H1 (cell line): ENCODE data around the gene TCIRG1. TPM values are rescaled to one million over a fixed set of nuclear protein-coding genes. Genes with fewer than 3 reads are reported as not detected.

Experiments used
- CTCF ChIA-PET: fragments of 300-600 bp; sonication (Branson Sonifier 250); formaldehyde crosslinking; loops from one replicate; lab custom pipeline; 2021; ENCODE audit not compliant: partially characterized antibody; lab: Charles Lee
- POLR2A ChIA-PET: fragments of 300-600 bp; sonication (Branson Sonifier 250); formaldehyde crosslinking; loops from one replicate; lab custom pipeline; 2021; ENCODE audit warnings: inconsistent platforms; ENCODE audit not compliant: partially characterized antibody; lab: Charles Lee
- DNase-seq, 2 experiments: peaks; one replicate each; pipeline versions ENCODE4 v3.0.0 to v3.0.0-alpha.2; 2010 to 2022; ENCODE audit warnings: low spot score in 2 of 2, low read depth in 1 of 2, mixed read lengths in 1 of 2
- FAIRE-seq: peaks from 2 replicates; lab custom pipeline; 2011; peaks lifted over from hg19 to GRCh38; lab: Jason Lieb, UNC
- H2AFZ ChIP-seq: 2 replicates; pipeline ENCODE4 v1.8.1; 2012; ENCODE audit warnings: low read length, inconsistent platforms
- H2AK5ac ChIP-seq: 2 replicates; pipeline ENCODE4 v1.6.1; 2013; ENCODE audit warnings: low read depth, low read length
- H2BK120ac ChIP-seq: replicated peaks from 2 replicates; pipeline ENCODE3; 2013; ENCODE audit warnings: low read depth, low read length, inconsistent platforms
- H2BK12ac ChIP-seq: 2 replicates; pipeline ENCODE4 v1.6.1; 2013; ENCODE audit warnings: low read depth, low read length
- H2BK15ac ChIP-seq: 2 replicates; pipeline ENCODE4 v1.6.1; 2013; ENCODE audit warnings: low read length
- H2BK20ac ChIP-seq: 2 replicates; pipeline ENCODE4 v1.6.1; 2013; ENCODE audit warnings: low read length
- H2BK5ac ChIP-seq: 2 replicates; pipeline ENCODE4 v1.6.1; 2013; ENCODE audit warnings: low read depth, low read length
- H3K14ac ChIP-seq: 2 replicates; pipeline ENCODE4 v1.6.1; 2013; ENCODE audit warnings: inconsistent platforms; ENCODE audit not compliant: insufficient read length
- H3K18ac ChIP-seq: 2 replicates; pipeline ENCODE4 v1.6.1; 2013; ENCODE audit warnings: low read length; ENCODE audit errors: extremely low read depth
- H3K23ac ChIP-seq: 2 replicates; pipeline ENCODE4 v1.6.1; 2013; ENCODE audit warnings: inconsistent platforms; ENCODE audit not compliant: insufficient read length
- H3K23me2 ChIP-seq: 2 replicates; pipeline ENCODE4 v1.6.1; 2013; ENCODE audit warnings: low read depth, low read length
- H3K27ac ChIP-seq: 2 replicates; pipeline ENCODE4 v1.6.1; 2011; ENCODE audit warnings: low read depth, low read length, inconsistent platforms
- H3K27me3 ChIP-seq, 4 experiments: replicated peaks in 1 of 4; 1 replicate in 1 of 4; 2 replicates in 3 of 4; pipeline versions ENCODE4 v1.6.1 to v1.8.1; 2011 to 2013; ENCODE audit warnings: low read length in 3 of 4, mild to moderate bottlenecking in 3 of 4, inconsistent platforms in 2 of 4, mixed read lengths in 2 of 4, moderate library complexity in 1 of 4; ENCODE audit not compliant: control insufficient read depth in 3 of 4, insufficient read depth in 3 of 4; ENCODE audit errors: extremely low read depth in 1 of 4
- H3K36me3 ChIP-seq, 4 experiments: 2 replicates each; pipeline versions ENCODE4 v1.6.1 to v1.8.1; 2011 to 2013; ENCODE audit warnings: mild to moderate bottlenecking in 4 of 4, low read length in 3 of 4, moderate library complexity in 2 of 4, control low read depth in 1 of 4, inconsistent platforms in 1 of 4; ENCODE audit not compliant: insufficient read depth in 4 of 4, control insufficient read depth in 2 of 4
- H3K4ac ChIP-seq: replicated peaks from 2 replicates; pipeline ENCODE3; 2013; ENCODE audit warnings: low read length, low read depth, mixed read lengths, inconsistent platforms; ENCODE audit not compliant: insufficient read length
- H3K4me1 ChIP-seq, 4 experiments: replicated peaks in 1 of 4; 1 replicate in 1 of 4; 2 replicates in 3 of 4; pipeline versions ENCODE4 v1.6.1 to v1.8.1; 2011 to 2013; ENCODE audit warnings: low read length in 3 of 4, inconsistent platforms in 2 of 4, mixed read lengths in 1 of 4; ENCODE audit not compliant: insufficient read depth in 4 of 4, control insufficient read depth in 3 of 4
- H3K4me2 ChIP-seq, 2 experiments: 2 replicates each; pipeline versions ENCODE4 v1.6.1 to v1.8.1; 2011 to 2013; ENCODE audit warnings: low read depth in 2 of 2, low read length in 2 of 2, control low read depth in 1 of 2, inconsistent platforms in 1 of 2, mild to moderate bottlenecking in 1 of 2; ENCODE audit not compliant: insufficient read depth in 1 of 2
- H3K4me3 ChIP-seq, 4 experiments: fragments of 200-600, 300-600 bp in 1 of 4; sonication (generic), shearing (Covaris generic), sonication (Bioruptor Twin) in 1 of 4; 2 replicates each; pipeline versions ENCODE4 v1.5.1 to v1.8.1; 2011 to 2016; ENCODE audit warnings: low read length in 4 of 4, low read depth in 3 of 4, control low read depth in 2 of 4, inconsistent platforms in 2 of 4, mild to moderate bottlenecking in 2 of 4, mixed read lengths in 1 of 4, moderate library complexity in 1 of 4; ENCODE audit not compliant: insufficient read depth in 2 of 4; ENCODE audit errors: extremely low read depth in 1 of 4
- H3K56ac ChIP-seq: replicated peaks from 2 replicates; pipeline ENCODE3; 2013; ENCODE audit warnings: low read depth, mild to moderate bottlenecking, mixed read lengths, low read length, inconsistent platforms; ENCODE audit not compliant: insufficient read length
- H3K79me1 ChIP-seq: 2 replicates; pipeline ENCODE4 v1.6.1; 2013; ENCODE audit warnings: low read depth, low read length, control low read depth
- H3K79me2 ChIP-seq, 2 experiments: 2 replicates each; pipeline versions ENCODE4 v1.6.1 to v1.8.1; 2012 to 2013; ENCODE audit warnings: low read length in 2 of 2, mild to moderate bottlenecking in 2 of 2, inconsistent platforms in 1 of 2; ENCODE audit not compliant: insufficient read depth in 2 of 2, control insufficient read depth in 1 of 2
- H3K9ac ChIP-seq, 4 experiments: replicated peaks in 1 of 4; 1 replicate in 1 of 4; 2 replicates in 3 of 4; pipeline versions ENCODE4 v1.6.1 to v1.8.1; 2011 to 2013; ENCODE audit warnings: low read depth in 3 of 4, low read length in 3 of 4, control low read depth in 2 of 4, mild to moderate bottlenecking in 2 of 4, moderate library complexity in 2 of 4, inconsistent platforms in 1 of 4; ENCODE audit errors: extremely low read depth in 1 of 4
- H3K9me3 ChIP-seq, 2 experiments: 2 replicates each; pipeline versions ENCODE4 v1.6.1 to v1.8.1; 2012 to 2013; ENCODE audit warnings: mild to moderate bottlenecking in 2 of 2, moderate library complexity in 2 of 2, control low read depth in 1 of 2, inconsistent platforms in 1 of 2, low read depth in 1 of 2, low read length in 1 of 2, mixed read lengths in 1 of 2; ENCODE audit not compliant: insufficient read depth in 2 of 2
- H4K20me1 ChIP-seq, 2 experiments: replicated peaks in 1 of 2; 2 replicates each; pipeline versions ENCODE3 to v1.8.1; 2011 to 2013; ENCODE audit warnings: inconsistent platforms in 2 of 2, low read length in 2 of 2, mild to moderate bottlenecking in 1 of 2; ENCODE audit not compliant: insufficient read depth in 2 of 2, control insufficient read depth in 1 of 2
- H4K5ac ChIP-seq: 2 replicates; pipeline ENCODE4 v1.6.1; 2013; ENCODE audit warnings: low read length, low read depth, mixed read lengths, inconsistent platforms; ENCODE audit not compliant: insufficient read length
- H4K8ac ChIP-seq: 2 replicates; pipeline ENCODE4 v1.8.0; 2013; ENCODE audit warnings: mild to moderate bottlenecking, moderate library complexity, low read length, inconsistent platforms; ENCODE audit not compliant: insufficient read depth; ENCODE audit errors: extremely low read depth
- H4K91ac ChIP-seq: replicated peaks from 2 replicates; pipeline ENCODE3; 2013; ENCODE audit warnings: low read length, mixed read lengths, inconsistent platforms; ENCODE audit not compliant: insufficient read length
- POLR2A ChIP-seq, 2 experiments: IDR thresholded peaks; 1 replicate in 1 of 2; 2 replicates in 1 of 2; pipeline ENCODE4 v1.6.1; 2011; ENCODE audit warnings: low read depth in 2 of 2, low read length in 2 of 2, mild to moderate bottlenecking in 2 of 2; ENCODE audit errors: control extremely low read depth in 1 of 2
- POLR2AphosphoS5 ChIP-seq: IDR thresholded peaks from 2 replicates; pipeline ENCODE4 v1.6.1; 2011; ENCODE audit warnings: low read depth, low read length
- RXRA ChIP-seq: IDR thresholded peaks from 2 replicates; pipeline ENCODE4 v1.6.1; 2011; ENCODE audit warnings: low read depth, mild to moderate bottlenecking, low read length, moderate library complexity; ENCODE audit not compliant: insufficient read depth
- WGBS, 2 experiments: shearing (Covaris generic) in 1 of 2; methylation state at CpG; one replicate each; pipeline versions ENCODE4 v1.1.6 to v1.1.7; 2013 to 2015; ENCODE audit warnings: low lambda C conversion rate in 2 of 2, mixed read lengths in 2 of 2, inconsistent platforms in 1 of 2, low coverage in 1 of 2, missing lambda C conversion rate in 1 of 2; ENCODE audit not compliant: insufficient replicate concordance in 2 of 2, insufficient coverage in 1 of 2, insufficient read length in 1 of 2; ENCODE audit errors: extremely low coverage in 1 of 2, missing lambda C conversion rate in 1 of 2; 5-methylcytosine and 5-hydroxymethylcytosine counted together
- polyA plus RNA-seq, 7 experiments: library from polyadenylated mRNA; depleted of rRNA in 3 of 7; stranded (reverse) in 5 of 7; unstranded in 2 of 7; fragments of >200 nt in 5 of 7; fragments of 200-250 nt in 2 of 7; gene quantifications; 1 replicate in 5 of 7; 2 replicates in 1 of 7; 4 replicates in 1 of 7; pipeline versions ENCODE4 v1.2.1 to v1.2.3, GENCODE V29; 2011 to 2013; ENCODE audit warnings: missing spikeins in 2 of 7, mixed read lengths in 2 of 7
- total RNA-seq: library from RNA; stranded (reverse); fragmentation: NEBNext Ultra II Directional; extraction: Animal tissue kit (Norgen Biotek cat#: 25700); gene quantifications from 2 replicates; pipeline ENCODE4 v1.2.1, GENCODE V29; 2021

The TCIRG1 gene
- total and polyA plus RNA-seq, 2 of the 8 experiments (the other 6 are each of a cell fraction or from before 2014, with no cell fraction given), result 25.3 to 39.6 TPM

- H3K23ac ChIP-seq, result no peak overlapping the region
- H2BK20ac ChIP-seq, result no peak overlapping the region
- H3K18ac ChIP-seq, result no peak overlapping the region
- no peak overlapping the region for H2BK15ac ChIP-seq
- no peak overlapping the region for H2BK5ac ChIP-seq
- H2AK5ac ChIP-seq, result no peak overlapping the region
- H3K4me2 ChIP-seq, result no peak overlapping the region
- TF ChIP-seq POLR2A (IDR thresholded peaks at IDR 0.05; ENCODE audit: control extremely low read depth in 1 of 2, low read depth in 2 of 2, low read length in 2 of 2) (peak in 1 of 2 experiments; percentile 61), RXRA (no peak), POLR2AphosphoS5 (peak; percentile 67; the same call in 1 of the 2 replicates)
- TF ChIP-seq, all 59 proteins: peak for 2
- no peaks in the 10 kb centered on the region for H3K27me3 ChIP-seq
- DNase-seq, result no peak
- H3K56ac ChIP-seq, result no peak overlapping the region
- no peak overlapping the region for H2AFZ ChIP-seq
- no peak for FAIRE-seq
- H2BK12ac ChIP-seq, result no peak overlapping the region
- peaks cover 3 to 18% (median 5%) of the 10 kb centered on the region in 4 experiments; a peak in 5 of 8 replicates for H3K36me3 ChIP-seq
- H3K4me3 ChIP-seq, result no peak overlapping the region
- H3K14ac ChIP-seq, result no peak overlapping the region
- no peak overlapping the region for H2BK120ac ChIP-seq
- ChIA-PET POLR2A (interaction anchor here (1.2 to 10.8 kb wide), 4 partner anchors 18 to 67 kb away, joined by 4 to 183 read pairs (median 8); partner anchors contain the start of genes CHKA, NDUFS8 and TCIRG1), CTCF (interaction anchor here (0.9 to 2.9 kb wide), 4 partner anchors 12 to 153 kb away, joined by 3 to 18 read pairs (median 3); partner anchors contain the start of gene ALDH3B1)
- H4K5ac ChIP-seq, result no peak overlapping the region
- peaks cover 0 to 10% (median 6%) of the 10 kb centered on the region in 4 experiments; a peak in 5 of 7 replicates for H3K4me1 ChIP-seq
- H3K4ac ChIP-seq, result no peak overlapping the region
- no peak overlapping the region for H4K91ac ChIP-seq
- peaks cover 2 to 9% of the 10 kb centered on the region in 2 experiments for H4K20me1 ChIP-seq
- no peaks in the 10 kb centered on the region for H3K79me2 ChIP-seq
- H3K9me3 ChIP-seq, result no peaks in the 10 kb centered on the region
- no peak overlapping the region for H3K9ac ChIP-seq
- H3K27ac ChIP-seq, result no peak overlapping the region
- peak overlapping the region; percentile 29 for H4K8ac ChIP-seq
- peaks cover 3% of the 10 kb centered on the region; the same call in 1 of the 2 replicates for H3K79me1 ChIP-seq
- no peaks in the 10 kb centered on the region for H3K23me2 ChIP-seq
- 89% methylated on average over 11 of the region's 11 CpGs; no CpG with 5 or more reads in 1 of the 2 experiments for WGBS, 2 experiments
Observed at GRCh38 chr11:68053981-68054812, 15.4 kb downstream of the TCIRG1 start.
